ENCODE measurements around the gene CDK5. TPM values are rescaled to one million over a fixed set of nuclear protein-coding genes. Genes with fewer than 3 reads are reported as not detected.
A peak's percentile ranks its signal among the peaks of the same experiment; 100 is the strongest.

The CDK5 gene
- total and polyA plus RNA-seq, 2 of the 13 experiments (the other 11 are each of a cell fraction or from before 2014, with no cell fraction given), result 16.4 to 21.3 TPM

DNA sequence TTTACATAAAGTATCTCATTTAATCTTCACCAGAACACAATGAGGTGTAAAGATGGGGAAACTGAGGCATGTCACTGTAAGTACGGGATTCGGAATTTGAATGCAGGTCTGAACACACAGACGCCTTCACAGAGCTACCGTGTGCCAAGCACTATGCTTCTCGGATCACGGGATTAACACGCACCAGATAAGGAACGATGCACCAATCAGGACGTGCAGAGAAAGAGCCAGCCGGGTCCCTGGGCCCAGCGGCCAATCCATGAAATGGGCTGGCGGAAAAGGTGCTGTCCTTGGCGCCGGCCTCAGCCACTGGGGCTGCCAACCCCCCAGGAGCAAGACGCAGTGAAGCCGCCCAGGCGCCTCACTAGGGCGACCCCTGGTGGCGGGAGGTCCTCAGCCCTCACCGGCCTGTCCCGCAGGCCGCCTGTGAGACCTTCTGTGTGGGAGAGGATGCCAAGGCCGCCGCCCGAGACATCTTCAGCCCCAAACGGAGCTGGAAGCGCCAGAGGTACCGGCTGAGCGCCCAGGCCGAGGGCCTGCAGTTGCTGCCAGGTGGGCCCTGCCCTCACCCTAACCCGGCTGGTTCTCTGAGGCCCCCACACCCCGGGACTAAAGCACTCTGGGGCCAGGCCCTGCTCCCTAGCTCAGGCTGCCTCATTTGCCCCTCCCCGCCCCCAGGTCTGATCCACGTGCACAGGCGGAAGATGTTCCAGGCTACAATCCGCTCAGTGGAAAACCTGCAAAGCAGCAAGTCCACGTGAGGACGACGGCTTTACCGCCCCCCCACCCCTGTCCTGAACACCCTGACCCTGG lies 49.0 kb downstream of the CDK5 start (continued):
- TF ChIP-seq, protein P1, sequence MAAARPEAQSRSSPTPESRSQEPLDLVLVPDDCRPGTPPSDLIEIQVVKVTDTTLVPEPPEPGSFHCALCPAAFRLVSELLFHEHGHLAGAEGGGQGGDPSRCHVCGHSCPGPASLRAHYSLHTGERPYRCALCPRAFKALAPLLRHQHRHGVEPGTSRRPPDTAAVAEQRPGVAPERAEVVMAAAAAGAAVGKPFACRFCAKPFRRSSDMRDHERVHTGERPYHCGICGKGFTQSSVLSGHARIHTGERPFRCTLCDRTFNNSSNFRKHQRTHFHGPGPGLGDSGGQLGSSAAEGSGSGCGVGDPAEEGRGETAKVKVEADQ (CRISPR knock-in tag; IDR thresholded peaks at IDR 0.05; ENCODE audit: borderline replicate concordance), result no peak
- TF ChIP-seq YEATS2 (CRISPR knock-in tag; IDR thresholded peaks at IDR 0.05; ENCODE audit: borderline replicate concordance) (0 out of 2 replicates have a peak, but pooled peaks have one; percentile 54), RELA (CRISPR knock-in tag; IDR thresholded peaks at IDR 0.05) (no peak), HIVEP1 (CRISPR knock-in tag; IDR thresholded peaks at IDR 0.05) (peak; percentile 5; the same call in 1 of the 2 replicates), FLYWCH1 (CRISPR knock-in tag; IDR thresholded peaks at IDR 0.05) (no peak), NFIC (IDR thresholded peaks at IDR 0.05; ENCODE audit: low read length) (no peak), ELF1 (CRISPR knock-in tag; IDR thresholded peaks at IDR 0.05) (0 out of 2 replicates have a peak, but pooled peaks have one; percentile 26), SIX4 (CRISPR knock-in tag; IDR thresholded peaks at IDR 0.05) (no peak), CREM (IDR thresholded peaks at IDR 0.05) (no peak), CREM (CRISPR knock-in tag; IDR thresholded peaks at IDR 0.05) (no peak), GABPA (IDR thresholded peaks at IDR 0.05; ENCODE audit: low read depth, low read length) (no peak), GABPA (CRISPR knock-in tag; IDR thresholded peaks at IDR 0.05; ENCODE audit: low read depth) (no peak), CAMTA2 (CRISPR knock-in tag; IDR thresholded peaks at IDR 0.05; ENCODE audit: borderline replicate concordance) (no peak), ELF3 (CRISPR knock-in tag; IDR thresholded peaks at IDR 0.05) (0 out of 2 replicates have a peak, but pooled peaks have one; percentile 25), CEBPG (CRISPR knock-in tag; IDR thresholded peaks at IDR 0.05) (no peak), YEATS4 (CRISPR knock-in tag; IDR thresholded peaks at IDR 0.05; ENCODE audit: borderline replicate concordance) (no peak), ZSCAN30 (CRISPR knock-in tag; IDR thresholded peaks at IDR 0.05) (no peak), ZNF792 (CRISPR knock-in tag; IDR thresholded peaks at IDR 0.05) (no peak), ARID2 (CRISPR knock-in tag; IDR thresholded peaks at IDR 0.05; ENCODE audit: borderline replicate concordance) (no peak), NFATC3 (CRISPR knock-in tag; IDR thresholded peaks at IDR 0.05) (no peak), SNAPC2 (CRISPR knock-in tag; IDR thresholded peaks at IDR 0.05) (no peak; the same call in 1 of the 2 replicates), GLI4 (CRISPR knock-in tag; IDR thresholded peaks at IDR 0.05; ENCODE audit: borderline replicate concordance) (no peak)
- TF ChIP-seq, protein P2, sequence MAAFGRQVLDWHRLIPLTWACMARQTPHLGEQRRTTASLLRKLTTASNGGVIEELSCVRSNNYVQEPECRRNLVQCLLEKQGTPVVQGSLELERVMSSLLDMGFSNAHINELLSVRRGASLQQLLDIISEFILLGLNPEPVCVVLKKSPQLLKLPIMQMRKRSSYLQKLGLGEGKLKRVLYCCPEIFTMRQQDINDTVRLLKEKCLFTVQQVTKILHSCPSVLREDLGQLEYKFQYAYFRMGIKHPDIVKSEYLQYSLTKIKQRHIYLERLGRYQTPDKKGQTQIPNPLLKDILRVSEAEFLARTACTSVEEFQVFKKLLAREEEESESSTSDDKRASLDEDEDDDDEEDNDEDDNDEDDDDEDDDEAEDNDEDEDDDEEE (CRISPR knock-in tag; IDR thresholded peaks at IDR 0.05), result no peak
- TF ChIP-seq, protein P3, sequence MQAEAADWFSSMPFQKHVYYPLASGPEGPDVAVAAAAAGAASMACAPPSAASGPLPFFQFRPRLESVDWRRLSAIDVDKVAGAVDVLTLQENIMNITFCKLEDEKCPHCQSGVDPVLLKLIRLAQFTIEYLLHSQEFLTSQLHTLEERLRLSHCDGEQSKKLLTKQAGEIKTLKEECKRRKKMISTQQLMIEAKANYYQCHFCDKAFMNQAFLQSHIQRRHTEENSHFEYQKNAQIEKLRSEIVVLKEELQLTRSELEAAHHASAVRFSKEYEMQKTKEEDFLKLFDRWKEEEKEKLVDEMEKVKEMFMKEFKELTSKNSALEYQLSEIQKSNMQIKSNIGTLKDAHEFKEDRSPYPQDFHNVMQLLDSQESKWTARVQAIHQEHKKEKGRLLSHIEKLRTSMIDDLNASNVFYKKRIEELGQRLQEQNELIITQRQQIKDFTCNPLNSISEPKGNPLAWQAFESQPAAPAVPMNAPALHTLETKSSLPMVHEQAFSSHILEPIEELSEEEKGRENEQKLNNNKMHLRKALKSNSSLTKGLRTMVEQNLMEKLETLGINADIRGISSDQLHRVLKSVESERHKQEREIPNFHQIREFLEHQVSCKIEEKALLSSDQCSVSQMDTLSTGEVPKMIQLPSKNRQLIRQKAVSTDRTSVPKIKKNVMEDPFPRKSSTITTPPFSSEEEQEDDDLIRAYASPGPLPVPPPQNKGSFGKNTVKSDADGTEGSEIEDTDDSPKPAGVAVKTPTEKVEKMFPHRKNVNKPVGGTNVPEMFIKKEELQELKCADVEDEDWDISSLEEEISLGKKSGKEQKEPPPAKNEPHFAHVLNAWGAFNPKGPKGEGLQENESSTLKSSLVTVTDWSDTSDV (CRISPR knock-in tag; IDR thresholded peaks at IDR 0.05), result peak; percentile 33; the same call in 1 of the 2 replicates
- TF ChIP-seq, protein P4, sequence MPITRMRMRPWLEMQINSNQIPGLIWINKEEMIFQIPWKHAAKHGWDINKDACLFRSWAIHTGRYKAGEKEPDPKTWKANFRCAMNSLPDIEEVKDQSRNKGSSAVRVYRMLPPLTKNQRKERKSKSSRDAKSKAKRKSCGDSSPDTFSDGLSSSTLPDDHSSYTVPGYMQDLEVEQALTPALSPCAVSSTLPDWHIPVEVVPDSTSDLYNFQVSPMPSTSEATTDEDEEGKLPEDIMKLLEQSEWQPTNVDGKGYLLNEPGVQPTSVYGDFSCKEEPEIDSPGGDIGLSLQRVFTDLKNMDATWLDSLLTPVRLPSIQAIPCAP (CRISPR knock-in tag; IDR thresholded peaks at IDR 0.05; ENCODE audit: low read depth), result no peak
- TF ChIP-seq, protein P5, sequence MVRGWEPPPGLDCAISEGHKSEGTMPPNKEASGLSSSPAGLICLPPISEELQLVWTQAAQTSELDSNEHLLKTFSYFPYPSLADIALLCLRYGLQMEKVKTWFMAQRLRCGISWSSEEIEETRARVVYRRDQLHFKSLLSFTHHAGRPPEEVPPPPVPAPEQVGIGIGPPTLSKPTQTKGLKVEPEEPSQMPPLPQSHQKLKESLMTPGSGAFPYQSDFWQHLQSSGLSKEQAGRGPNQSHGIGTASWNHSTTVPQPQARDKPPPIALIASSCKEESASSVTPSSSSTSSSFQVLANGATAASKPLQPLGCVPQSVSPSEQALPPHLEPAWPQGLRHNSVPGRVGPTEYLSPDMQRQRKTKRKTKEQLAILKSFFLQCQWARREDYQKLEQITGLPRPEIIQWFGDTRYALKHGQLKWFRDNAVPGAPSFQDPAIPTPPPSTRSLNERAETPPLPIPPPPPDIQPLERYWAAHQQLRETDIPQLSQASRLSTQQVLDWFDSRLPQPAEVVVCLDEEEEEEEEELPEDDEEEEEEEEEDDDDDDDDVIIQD (CRISPR knock-in tag; IDR thresholded peaks at IDR 0.05; ENCODE audit: low read depth), result no peak

All from HepG2 (cell line).